ENCODE results near the gene MAP3K5. TPM values are rescaled to one million over a fixed set of nuclear protein-coding genes. Genes with fewer than 3 reads are reported as not detected.

Gene MAP3K5
- total and polyA plus RNA-seq, 9 donors, result 37.0 to 217 (median 80.2) TPM

GRCh38 chr6:136641166-136641565 is 151.1 kb downstream of the MAP3K5 start:
- DNase-seq, result no peak
- TF ChIP-seq CTCF (IDR thresholded peaks at IDR 0.05) (no peak), EP300 (IDR thresholded peaks at IDR 0.05) (no peak), POLR2A (IDR thresholded peaks at IDR 0.05) (no peak)
- peaks cover 3% of the 10 kb centered on the region for H3K4me1 ChIP-seq (ENCODE audit: insufficient read depth)
- H3K4me3 ChIP-seq, result no peak overlapping the region
- no peak overlapping the region for H3K27ac ChIP-seq
- H3K27me3 ChIP-seq, result no peaks in the 10 kb centered on the region
- no peaks in the 10 kb centered on the region for H3K36me3 ChIP-seq
- WGBS, 3 donors, result 89 to 95% (median 94%) methylated on average over 3 of the region's 3 CpGs
- no peaks in the 10 kb centered on the region for H3K9me3 ChIP-seq
- intact Hi-C loops (cut with DNase I), result loop anchor here in 2 of 4 donors (10.0 kb wide), 1 partner anchor 56 kb away; no protein-coding TSS in a partner anchor

- Histone ChIP-seq H3K27ac (no peak overlapping the region), H3K4me3 (no peak overlapping the region), H3K9me3 (no peaks in the 10 kb centered on the region), H3K4me1 (ENCODE audit: insufficient read depth) (peaks cover 3% of the 10 kb centered on the region), H3K27me3 (no peaks in the 10 kb centered on the region), H3K36me3 (no peaks in the 10 kb centered on the region)
- DNase-seq, result no peak
- no peak for TF ChIP-seq EP300 (IDR thresholded peaks at IDR 0.05)
- no peak for TF ChIP-seq CTCF (IDR thresholded peaks at IDR 0.05)
- TF ChIP-seq POLR2A (IDR thresholded peaks at IDR 0.05), result no peak
- intact Hi-C loops (cut with DNase I), result loop anchor here in 2 of 4 donors (10.0 kb wide), 1 partner anchor 56 kb away; no protein-coding TSS in a partner anchor
- WGBS, 3 donors, result 82 to 90% (median 83%) methylated on average over 5 of the region's 5 CpGs
These were observed 152.0 kb downstream of the MAP3K5 start for GRCh38 chr6:136640132-136640915.

- no peak overlapping the region for H3K4me3 ChIP-seq
- H3K27ac ChIP-seq, result no peak overlapping the region
- no peaks in the 10 kb centered on the region for H3K27me3 ChIP-seq
- TF ChIP-seq POLR2A (IDR thresholded peaks at IDR 0.05) (no peak), EP300 (IDR thresholded peaks at IDR 0.05) (no peak), CTCF (IDR thresholded peaks at IDR 0.05) (no peak)
- WGBS, 3 donors, result 30 to 51% (median 44%) methylated on average over 3 of the region's 3 CpGs
- H3K4me1 ChIP-seq (ENCODE audit: insufficient read depth), result peaks cover 3% of the 10 kb centered on the region
- no peaks in the 10 kb centered on the region for H3K36me3 ChIP-seq
- no peaks in the 10 kb centered on the region for H3K9me3 ChIP-seq
- intact Hi-C loops (cut with DNase I), result loop anchor here in 2 of 4 donors (10.0 kb wide), 1 partner anchor 55 kb away; no protein-coding TSS in a partner anchor
- DNase-seq, result no peak
These were observed 152.6 kb downstream of the MAP3K5 start for GRCh38 chr6:136639702-136640101.

GRCh38 chr6:136635615-136636014 is 156.7 kb downstream of the MAP3K5 start:
- Histone ChIP-seq H3K27ac (no peak overlapping the region), H3K27me3 (no peaks in the 10 kb centered on the region), H3K4me1 (ENCODE audit: insufficient read depth) (peaks cover 2% of the 10 kb centered on the region), H3K9me3 (no peaks in the 10 kb centered on the region), H3K4me3 (no peak overlapping the region), H3K36me3 (no peaks in the 10 kb centered on the region)
- intact Hi-C loops (cut with DNase I), result no loop called here
- WGBS, 3 donors, result 94 to 98% (median 96%) methylated on average over 4 of the region's 4 CpGs
- DNase-seq, result no peak
- no peak for TF ChIP-seq CTCF (IDR thresholded peaks at IDR 0.05)
- no peak for TF ChIP-seq EP300 (IDR thresholded peaks at IDR 0.05)
- TF ChIP-seq POLR2A (IDR thresholded peaks at IDR 0.05), result no peak
